ENCODE data around the gene ADAMTS2.

ADAMTS2 gene

DNA sequence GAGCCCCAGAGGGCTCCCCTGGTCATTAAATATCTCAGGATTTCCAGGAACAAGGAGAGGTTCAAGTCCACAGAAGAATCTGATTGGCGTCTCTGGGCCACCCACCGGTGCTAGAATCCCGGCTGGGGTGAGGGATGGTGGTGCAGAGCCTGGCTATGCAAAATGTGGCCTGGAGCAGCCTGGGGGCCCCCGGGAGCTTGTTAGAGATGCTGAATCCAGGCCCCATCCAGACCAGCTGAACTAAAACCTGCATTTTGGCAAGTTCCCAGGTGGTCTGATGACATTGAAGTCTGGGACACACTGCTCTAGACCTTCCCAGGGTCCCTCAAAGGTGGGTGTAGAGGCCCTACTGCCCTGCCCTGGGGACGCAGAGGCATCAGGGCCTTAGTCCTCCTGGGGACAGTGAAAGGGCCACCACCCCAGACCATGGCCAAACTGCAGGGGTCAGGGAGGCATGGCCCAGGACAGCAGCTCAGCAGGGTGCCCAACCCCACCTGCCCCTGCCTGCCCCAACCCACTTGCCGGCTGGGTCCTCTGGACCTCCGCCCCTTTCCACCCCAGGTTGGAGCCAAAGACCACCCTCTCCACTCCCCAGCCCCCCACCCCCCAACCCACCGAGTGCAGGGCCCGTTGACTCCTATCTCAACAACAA lies 34.7 kb downstream of the ADAMTS2 start:
- no peak overlapping the region for H3K4me3 ChIP-seq (ENCODE audit: insufficient read depth in 1 of 2, low read depth in 1 of 2, low read length in 2 of 2)
- H3K23ac ChIP-seq (ENCODE audit: low read length in 2 of 2), result no peak overlapping the region
- H2AK5ac ChIP-seq (ENCODE audit: low read length, severe bottlenecking), result no peak overlapping the region
- H3K79me1 ChIP-seq (replicated peaks; ENCODE audit: low read length, poor library complexity, severe bottlenecking), result no peaks in the 10 kb centered on the region
- no peak overlapping the region for H2BK5ac ChIP-seq (ENCODE audit: low read depth, low read length, poor library complexity, severe bottlenecking)
- no peak overlapping the region for H2BK15ac ChIP-seq (ENCODE audit: low read depth, poor library complexity, severe bottlenecking)
- WGBS, result 74% methylated on average over 8 of the region's 9 CpGs
- H2BK12ac ChIP-seq (ENCODE audit: low read length in 2 of 2), result no peak overlapping the region
- no peak overlapping the region for H2AFZ ChIP-seq (ENCODE audit: low read depth, low read length)
- peak overlapping the region in 1 of 2 experiments; percentile 51 for H3K14ac ChIP-seq (ENCODE audit: low read length in 2 of 2)
- no peaks in the 10 kb centered on the region for H3K27me3 ChIP-seq (ENCODE audit: control insufficient read depth in 1 of 2, insufficient read depth in 1 of 2, low read length in 2 of 2)
- H3K18ac ChIP-seq (ENCODE audit: low read depth in 1 of 2, low read length in 2 of 2), result no peak overlapping the region
- no peaks in the 10 kb centered on the region for H3K4me1 ChIP-seq (ENCODE audit: control insufficient read depth, insufficient read depth, low read depth, low read length)
- H4K91ac ChIP-seq (ENCODE audit: low read length), result no peak overlapping the region
- no peak for DNase-seq
- no peak overlapping the region for H3K4me2 ChIP-seq (ENCODE audit: low read length, poor library complexity, severe bottlenecking)
- H3K27ac ChIP-seq (ENCODE audit: low read length, poor library complexity, severe bottlenecking), result no peak overlapping the region
- H3K9ac ChIP-seq (ENCODE audit: low read length), result no peak overlapping the region
- no peaks in the 10 kb centered on the region for H3K9me3 ChIP-seq (ENCODE audit: control insufficient read depth, low read length)
- no peak overlapping the region for H4K8ac ChIP-seq (ENCODE audit: low read length)
- H3K36me3 ChIP-seq (ENCODE audit: control insufficient read depth in 1 of 2, insufficient read depth in 2 of 2, low read depth in 1 of 2, low read length in 2 of 2), result no peaks in the 10 kb centered on the region
- H3K4ac ChIP-seq (ENCODE audit: low read depth in 1 of 2, low read length in 2 of 2), result no peak overlapping the region
- H2BK120ac ChIP-seq (ENCODE audit: low read depth, low read length), result no peak overlapping the region

DNA sequence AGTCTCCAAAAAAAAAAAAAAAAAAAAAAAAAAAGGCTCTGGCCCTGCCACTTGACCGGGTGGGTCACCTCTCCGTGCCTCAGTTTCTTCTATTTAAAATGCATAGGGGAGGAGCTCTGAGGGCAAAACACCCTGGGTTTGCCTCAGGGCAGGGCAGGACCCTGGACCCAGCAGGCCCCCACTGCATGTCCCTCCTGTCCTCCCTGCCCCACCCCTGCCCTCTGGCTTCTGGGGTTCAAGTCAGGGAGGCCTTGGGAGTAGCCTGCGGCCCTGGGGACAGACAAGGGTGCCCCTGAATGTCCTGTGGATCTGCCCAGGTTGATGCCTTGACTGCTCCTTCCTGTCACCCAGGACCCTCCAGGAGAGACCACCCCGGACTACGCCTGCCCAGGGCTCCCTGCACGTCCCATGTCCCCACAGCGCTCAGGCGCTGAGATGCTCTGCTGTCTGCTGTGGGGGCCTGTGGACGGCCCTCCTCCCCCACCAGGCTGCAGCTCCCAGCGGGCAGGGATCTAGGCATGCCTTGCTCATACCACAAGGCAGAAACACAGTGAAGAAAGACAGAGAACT lies 35.4 kb downstream of the ADAMTS2 start:
- no peak overlapping the region for H3K9ac ChIP-seq (ENCODE audit: low read length)
- H2BK5ac ChIP-seq (ENCODE audit: low read depth, low read length, poor library complexity, severe bottlenecking), result no peak overlapping the region
- H2AFZ ChIP-seq (ENCODE audit: low read depth, low read length), result no peak overlapping the region
- no peak overlapping the region for H2BK120ac ChIP-seq (ENCODE audit: low read depth, low read length)
- H3K4me3 ChIP-seq (ENCODE audit: insufficient read depth in 1 of 2, low read depth in 1 of 2, low read length in 2 of 2), result no peak overlapping the region
- H3K4me1 ChIP-seq (ENCODE audit: control insufficient read depth, insufficient read depth, low read depth, low read length), result no peaks in the 10 kb centered on the region
- H3K79me1 ChIP-seq (replicated peaks; ENCODE audit: low read length, poor library complexity, severe bottlenecking), result no peaks in the 10 kb centered on the region
- H3K4me2 ChIP-seq (ENCODE audit: low read length, poor library complexity, severe bottlenecking), result no peak overlapping the region
- no peak overlapping the region for H4K8ac ChIP-seq (ENCODE audit: low read length)
- H3K36me3 ChIP-seq (ENCODE audit: control insufficient read depth in 1 of 2, insufficient read depth in 2 of 2, low read depth in 1 of 2, low read length in 2 of 2), result no peaks in the 10 kb centered on the region
- no peak overlapping the region for H2BK15ac ChIP-seq (ENCODE audit: low read depth, poor library complexity, severe bottlenecking)
- WGBS, result 95% methylated on average over 10 of the region's 10 CpGs
- H4K91ac ChIP-seq (ENCODE audit: low read length), result no peak overlapping the region
- no peak overlapping the region for H2AK5ac ChIP-seq (ENCODE audit: low read length, severe bottlenecking)
- DNase-seq, result no peak
- no peak overlapping the region for H3K14ac ChIP-seq (ENCODE audit: low read length in 2 of 2)
- no peak overlapping the region for H2BK12ac ChIP-seq (ENCODE audit: low read length in 2 of 2)
- H3K18ac ChIP-seq (ENCODE audit: low read depth in 1 of 2, low read length in 2 of 2), result no peak overlapping the region
- H3K4ac ChIP-seq (ENCODE audit: low read depth in 1 of 2, low read length in 2 of 2), result no peak overlapping the region
- H3K27me3 ChIP-seq (ENCODE audit: control insufficient read depth in 1 of 2, insufficient read depth in 1 of 2, low read length in 2 of 2), result no peaks in the 10 kb centered on the region
- peak overlapping the region in 1 of 2 experiments; percentile 28 for H3K23ac ChIP-seq (ENCODE audit: low read length in 2 of 2)
- no peaks in the 10 kb centered on the region for H3K9me3 ChIP-seq (ENCODE audit: control insufficient read depth, low read length)
- H3K27ac ChIP-seq (ENCODE audit: low read length, poor library complexity, severe bottlenecking), result no peak overlapping the region

DNA sequence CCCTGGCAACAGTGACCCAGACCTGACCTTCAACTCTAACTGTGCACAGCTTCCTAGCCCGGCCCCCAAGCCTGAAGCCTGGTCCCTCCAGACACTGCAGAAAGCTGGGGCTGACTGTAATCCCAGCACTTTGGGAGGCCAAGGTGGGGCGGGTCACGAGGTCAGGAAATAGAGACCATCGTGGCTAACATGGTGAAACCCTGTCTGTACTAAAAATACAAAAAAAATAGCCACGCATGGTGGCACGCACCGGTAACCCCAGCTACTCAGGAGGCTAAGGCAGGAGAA lies 35.9 kb downstream of the ADAMTS2 start:
- no peak overlapping the region for H2BK5ac ChIP-seq (ENCODE audit: low read depth, low read length, poor library complexity, severe bottlenecking)
- H2AFZ ChIP-seq (ENCODE audit: low read depth, low read length), result no peak overlapping the region
- no peak overlapping the region for H3K18ac ChIP-seq (ENCODE audit: low read depth in 1 of 2, low read length in 2 of 2)
- DNase-seq, result no peak
- no peak overlapping the region for H3K9ac ChIP-seq (ENCODE audit: low read length)
- H3K27ac ChIP-seq (ENCODE audit: low read length, poor library complexity, severe bottlenecking), result no peak overlapping the region
- no peak overlapping the region for H2AK5ac ChIP-seq (ENCODE audit: low read length, severe bottlenecking)
- no peak overlapping the region for H3K14ac ChIP-seq (ENCODE audit: low read length in 2 of 2)
- no peaks in the 10 kb centered on the region for H3K79me1 ChIP-seq (replicated peaks; ENCODE audit: low read length, poor library complexity, severe bottlenecking)
- WGBS, result 84% methylated on average over 7 of the region's 7 CpGs
- H3K9me3 ChIP-seq (ENCODE audit: control insufficient read depth, low read length), result no peaks in the 10 kb centered on the region
- H3K4me2 ChIP-seq (ENCODE audit: low read length, poor library complexity, severe bottlenecking), result no peak overlapping the region
- H3K27me3 ChIP-seq (ENCODE audit: control insufficient read depth in 1 of 2, insufficient read depth in 1 of 2, low read length in 2 of 2), result no peaks in the 10 kb centered on the region
- H4K91ac ChIP-seq (ENCODE audit: low read length), result no peak overlapping the region
- H2BK120ac ChIP-seq (ENCODE audit: low read depth, low read length), result no peak overlapping the region
- H3K4me3 ChIP-seq (ENCODE audit: insufficient read depth in 1 of 2, low read depth in 1 of 2, low read length in 2 of 2), result no peak overlapping the region
- H3K36me3 ChIP-seq (ENCODE audit: control insufficient read depth in 1 of 2, insufficient read depth in 2 of 2, low read depth in 1 of 2, low read length in 2 of 2), result no peaks in the 10 kb centered on the region
- H3K4ac ChIP-seq (ENCODE audit: low read depth in 1 of 2, low read length in 2 of 2), result no peak overlapping the region
- H4K8ac ChIP-seq (ENCODE audit: low read length), result no peak overlapping the region
- H3K4me1 ChIP-seq (ENCODE audit: control insufficient read depth, insufficient read depth, low read depth, low read length), result no peaks in the 10 kb centered on the region
- H3K23ac ChIP-seq (ENCODE audit: low read length in 2 of 2), result no peak overlapping the region
- no peak overlapping the region for H2BK12ac ChIP-seq (ENCODE audit: low read length in 2 of 2)
- no peak overlapping the region for H2BK15ac ChIP-seq (ENCODE audit: low read depth, poor library complexity, severe bottlenecking)

DNA sequence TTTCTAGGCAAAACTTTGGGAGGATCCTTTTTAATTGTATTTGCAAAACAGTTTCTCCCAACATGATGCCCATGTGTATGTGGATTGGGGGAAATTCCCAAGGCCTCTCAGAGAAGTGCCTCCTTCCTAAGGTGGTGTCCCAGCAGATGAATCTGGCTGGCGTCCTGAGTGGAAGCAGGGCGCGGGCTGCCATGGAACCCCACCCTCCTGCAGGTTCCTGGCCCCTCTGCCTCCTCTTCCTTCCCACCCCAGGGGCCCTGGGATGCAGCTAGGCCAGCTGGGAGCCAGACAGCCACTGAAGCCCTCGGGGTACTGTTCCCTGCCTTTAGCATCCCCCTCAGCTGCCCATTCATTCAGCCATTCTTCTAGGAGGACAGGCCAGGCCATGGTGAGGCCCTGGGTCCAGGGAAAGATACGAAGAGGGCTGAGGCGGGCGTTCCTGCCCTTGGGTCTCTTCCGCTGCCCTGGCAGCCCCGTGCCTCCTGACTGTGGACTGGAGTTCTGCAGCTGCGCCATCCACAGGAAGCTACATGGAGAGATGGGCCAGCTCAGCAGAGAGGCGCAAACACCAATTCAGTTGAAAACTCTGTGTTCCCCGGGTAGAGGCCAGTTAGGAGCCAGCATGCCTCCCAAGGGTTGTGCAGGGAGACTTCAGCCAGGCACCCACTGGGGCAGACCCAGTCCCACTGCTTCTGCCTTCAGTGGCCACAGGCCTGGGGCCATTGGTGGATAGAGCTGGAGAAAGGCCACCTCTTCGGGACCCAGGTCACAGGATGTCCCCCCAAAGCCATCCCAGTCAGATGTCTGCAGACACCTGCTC lies 36.5 kb downstream of the ADAMTS2 start:
- Histone ChIP-seq H3K9me3 (ENCODE audit: control insufficient read depth, low read length) (no peaks in the 10 kb centered on the region), H2BK15ac (ENCODE audit: low read depth, poor library complexity, severe bottlenecking) (no peak overlapping the region), H3K18ac (ENCODE audit: low read depth in 1 of 2, low read length in 2 of 2) (no peak overlapping the region), H2BK12ac (ENCODE audit: low read length in 2 of 2) (no peak overlapping the region), H2BK120ac (ENCODE audit: low read depth, low read length) (no peak overlapping the region), H4K8ac (ENCODE audit: low read length) (no peak overlapping the region), H3K27ac (ENCODE audit: low read length, poor library complexity, severe bottlenecking) (no peak overlapping the region), H3K23ac (ENCODE audit: low read length in 2 of 2) (no peak overlapping the region), H3K9ac (ENCODE audit: low read length) (no peak overlapping the region), H3K4me1 (ENCODE audit: control insufficient read depth, insufficient read depth, low read depth, low read length) (no peaks in the 10 kb centered on the region), H3K27me3 (ENCODE audit: control insufficient read depth in 1 of 2, insufficient read depth in 1 of 2, low read length in 2 of 2) (no peaks in the 10 kb centered on the region), H2AK5ac (ENCODE audit: low read length, severe bottlenecking) (no peak overlapping the region), H3K4me3 (ENCODE audit: insufficient read depth in 1 of 2, low read depth in 1 of 2, low read length in 2 of 2) (no peak overlapping the region), H2AFZ (ENCODE audit: low read depth, low read length) (no peak overlapping the region), H2BK5ac (ENCODE audit: low read depth, low read length, poor library complexity, severe bottlenecking) (no peak overlapping the region), H3K4me2 (ENCODE audit: low read length, poor library complexity, severe bottlenecking) (no peak overlapping the region), H3K36me3 (ENCODE audit: control insufficient read depth in 1 of 2, insufficient read depth in 2 of 2, low read depth in 1 of 2, low read length in 2 of 2) (no peaks in the 10 kb centered on the region), H3K4ac (ENCODE audit: low read depth in 1 of 2, low read length in 2 of 2) (no peak overlapping the region), H4K91ac (ENCODE audit: low read length) (no peak overlapping the region), H3K79me1 (replicated peaks; ENCODE audit: low read length, poor library complexity, severe bottlenecking) (no peaks in the 10 kb centered on the region), H3K14ac (ENCODE audit: low read length in 2 of 2) (peak overlapping the region in 1 of 2 experiments; percentile 51)
- no peak for DNase-seq
- WGBS, result 95% methylated on average over 13 of the region's 13 CpGs
